Neural cell (in vitro differentiated cells): ENCODE data around the gene PHACTR1. TPM values are rescaled to one million over a fixed set of nuclear protein-coding genes. Genes with fewer than 3 reads are reported as not detected.

Source experiments
- H2AFZ ChIP-seq: fragments of 200-600, 300-800 bp; sonication (generic), shearing (Covaris generic); 2 replicates; pipeline ENCODE4 v1.6.0; 2014; ENCODE audit warnings: low read depth, mild to moderate bottlenecking, antibody characterized with exemption, low read length, moderate library complexity
- H3F3A ChIP-seq: fragments of 200-600 bp; shearing (Covaris generic); 2 replicates; pipeline ENCODE4 v1.6.1; 2016; ENCODE audit warnings: mild to moderate bottlenecking, moderate library complexity, mixed read lengths, antibody characterized with exemption, low read length; ENCODE audit not compliant: insufficient read depth, poor library complexity, severe bottlenecking
- H3K27ac ChIP-seq: fragments of 200-600, 300-800 bp; sonication (generic), shearing (Covaris generic); 2 replicates; pipeline ENCODE4 v1.5.1; 2014; ENCODE audit warnings: mild to moderate bottlenecking, low read length, moderate library complexity
- H3K27me3 ChIP-seq: fragments of 300-800, 200-600 bp; sonication (generic), shearing (Covaris generic); 2 replicates; pipeline ENCODE4 v1.6.0; 2014; ENCODE audit warnings: mild to moderate bottlenecking, low read depth, low read length, moderate library complexity; ENCODE audit not compliant: insufficient read depth
- H3K36me3 ChIP-seq: fragments of 300-800, 200-600 bp; sonication (generic), shearing (Covaris generic); 2 replicates; pipeline ENCODE4 v1.5.1; 2014; ENCODE audit warnings: mild to moderate bottlenecking, antibody characterized with exemption, low read length, moderate library complexity; ENCODE audit not compliant: insufficient read depth
- H3K4me2 ChIP-seq: fragments of 300-800, 200-600 bp; sonication (generic), shearing (Covaris generic); 2 replicates; pipeline ENCODE4 v1.6.0; 2014; ENCODE audit warnings: mild to moderate bottlenecking, low read length
- H3K4me3 ChIP-seq: fragments of 300-800, 200-600 bp; sonication (generic), shearing (Covaris generic); 2 replicates; pipeline ENCODE4 v1.5.1; 2014; ENCODE audit warnings: mild to moderate bottlenecking, low read length, moderate library complexity
- H3K79me2 ChIP-seq: fragments of 200-600 bp; shearing (Covaris generic); replicated peaks from 2 replicates; pipeline ENCODE4 v1.6.0; 2014; ENCODE audit warnings: mild to moderate bottlenecking, low read length, moderate library complexity; ENCODE audit not compliant: insufficient read depth
- H3K9ac ChIP-seq: fragments of 300-800, 200-600 bp; sonication (generic), shearing (Covaris generic); 2 replicates; pipeline ENCODE4 v1.6.1; 2016; ENCODE audit warnings: mild to moderate bottlenecking, low read length, mixed read lengths
- H3K9me2 ChIP-seq: fragments of 200-600 bp; shearing (Covaris generic); 2 replicates; pipeline ENCODE4 v1.6.1; 2016; ENCODE audit warnings: mild to moderate bottlenecking, low read length, mixed read lengths; ENCODE audit not compliant: insufficient read depth
- H3K9me3 ChIP-seq: fragments of 200-600, 300-800 bp; sonication (generic), shearing (Covaris generic); 2 replicates; pipeline ENCODE4 v1.6.1; 2016; ENCODE audit warnings: mild to moderate bottlenecking, mixed run types, low read length, moderate library complexity, mixed read lengths
- H4K20me1 ChIP-seq: fragments of 200-600 bp; shearing (Covaris generic); 2 replicates; pipeline ENCODE4 v1.6.1; 2016; ENCODE audit warnings: mild to moderate bottlenecking, mixed run types; ENCODE audit not compliant: insufficient read depth
- CTCF ChIP-seq: fragments of 450-650 bp; IDR thresholded peaks from 2 replicates; pipeline ENCODE4 v1.5.1; 2014; ENCODE audit warnings: antibody characterized with exemption, mild to moderate bottlenecking, moderate library complexity; ENCODE audit not compliant: poor library complexity, severe bottlenecking
- EP300 ChIP-seq: fragments of 450-650 bp; conservative IDR thresholded peaks from 2 replicates; pipeline ENCODE4 v1.6.1; 2014; ENCODE audit warnings: antibody characterized with exemption, mild to moderate bottlenecking, moderate library complexity; ENCODE audit not compliant: poor library complexity, severe bottlenecking
- MXI1 ChIP-seq: fragments of 450-650 bp; conservative IDR thresholded peaks from 2 replicates; pipeline ENCODE4 v1.6.1; 2014; ENCODE audit warnings: antibody characterized with exemption, mild to moderate bottlenecking; ENCODE audit not compliant: poor library complexity, severe bottlenecking
- POLR2AphosphoS5 ChIP-seq: IDR thresholded peaks from 2 replicates; pipeline ENCODE4 v1.6.1; 2012
- RAD21 ChIP-seq: fragments of 450-650 bp; conservative IDR thresholded peaks from 2 replicates; pipeline ENCODE4 v1.6.1; 2014; ENCODE audit warnings: antibody characterized with exemption, mild to moderate bottlenecking, moderate library complexity
- REST ChIP-seq: IDR thresholded peaks from 2 replicates; pipeline ENCODE4 v1.6.1; 2012; ENCODE audit warnings: borderline replicate concordance
- SMC3 ChIP-seq: fragments of 450-650 bp; conservative IDR thresholded peaks from 2 replicates; pipeline ENCODE4 v1.6.1; 2014; ENCODE audit warnings: antibody characterized with exemption, mild to moderate bottlenecking, moderate library complexity; ENCODE audit not compliant: poor library complexity
- TAF1 ChIP-seq: IDR thresholded peaks from 2 replicates; pipeline ENCODE4 v1.6.1; 2012; ENCODE audit warnings: low read depth
- polyA plus RNA-seq: library from polyadenylated mRNA; depleted of rRNA; stranded (reverse); fragments of >200 nt; gene quantifications from 2 replicates; pipeline ENCODE4 v1.2.3, GENCODE V29; 2014

Gene PHACTR1
- polyA plus RNA-seq, 1 donor from 2014 or later, result 7.8 TPM

DNA sequence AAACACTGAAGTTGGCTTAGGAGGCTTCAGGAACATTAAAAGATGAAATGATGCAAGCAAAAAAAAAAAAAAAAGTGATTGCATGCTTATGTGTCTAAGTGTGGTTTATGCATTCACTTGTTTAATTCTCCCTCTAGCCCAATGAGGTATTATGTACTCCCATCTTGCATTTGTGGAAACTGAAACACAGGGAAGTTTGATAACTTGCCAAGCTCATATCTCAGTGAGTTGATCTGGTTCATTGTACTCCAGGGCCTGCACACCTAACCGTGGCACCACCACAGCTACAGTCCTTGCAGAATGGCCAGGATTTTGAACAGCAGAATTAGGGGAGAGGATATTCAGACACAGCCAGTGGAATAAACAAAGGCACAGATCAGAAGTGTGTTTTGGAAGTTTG lies 360.6 kb downstream of the PHACTR1 start:
- TF ChIP-seq REST (no peak), MXI1 (no peak), POLR2AphosphoS5 (no peak), CTCF (no peak), TAF1 (no peak), EP300 (no peak), RAD21 (no peak)

DNA sequence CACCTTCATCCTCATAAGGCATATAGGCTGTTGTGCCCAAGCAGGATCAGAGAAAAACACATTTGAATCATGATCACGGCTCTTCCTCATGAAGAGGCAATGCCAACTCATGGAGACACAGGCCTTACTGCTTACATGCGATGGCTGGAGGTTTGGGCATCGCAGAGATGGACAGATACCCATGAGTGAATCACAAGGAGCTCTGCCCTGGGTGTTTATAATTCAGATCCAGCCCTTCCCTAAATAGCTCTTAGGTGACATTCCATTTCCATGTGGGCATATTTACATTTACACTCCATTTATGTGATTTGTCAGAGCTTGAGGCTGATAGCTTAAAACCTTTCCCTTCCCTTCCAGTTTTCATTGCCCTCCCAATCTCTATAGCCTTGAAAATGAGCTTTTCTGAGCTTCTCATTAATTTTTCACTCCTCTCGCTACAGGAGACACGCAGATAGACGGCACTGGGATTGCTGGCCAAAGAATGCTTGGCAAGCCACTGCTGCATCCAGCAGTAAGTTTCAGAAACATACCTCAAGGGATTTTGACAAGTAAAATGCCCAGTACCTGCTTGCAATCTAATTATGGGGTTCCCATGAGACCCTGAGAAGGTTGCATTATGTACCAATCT lies 362.6 kb downstream of the PHACTR1 start:
- Histone ChIP-seq H3K9me2 (no peaks in the 10 kb centered on the region), H4K20me1 (no peaks in the 10 kb centered on the region), H3K4me2 (no peak overlapping the region), H3K36me3 (no peaks in the 10 kb centered on the region), H3K79me2 (no peaks in the 10 kb centered on the region), H2AFZ (no peak overlapping the region), H3K9ac (no peak overlapping the region), H3F3A (no peaks in the 10 kb centered on the region), H3K27ac (no peak overlapping the region), H3K4me3 (no peak overlapping the region), H3K9me3 (no peaks in the 10 kb centered on the region), H3K27me3 (no peaks in the 10 kb centered on the region)
- TF ChIP-seq TAF1 (no peak), RAD21 (no peak), POLR2AphosphoS5 (no peak), SMC3 (no peak), CTCF (no peak), MXI1 (no peak)

More for the DNA sequence above, 360.6 kb downstream of the PHACTR1 start:
- H3K79me2 ChIP-seq, result no peaks in the 10 kb centered on the region
- no peaks in the 10 kb centered on the region for H3K27me3 ChIP-seq
- no peak overlapping the region for H3K4me2 ChIP-seq
- no peak overlapping the region for H3K9ac ChIP-seq
- no peaks in the 10 kb centered on the region for H3K36me3 ChIP-seq
- no peaks in the 10 kb centered on the region for H3K9me2 ChIP-seq
- no peaks in the 10 kb centered on the region for H3K9me3 ChIP-seq
- no peak overlapping the region for H2AFZ ChIP-seq
- no peaks in the 10 kb centered on the region for H3F3A ChIP-seq
- H3K27ac ChIP-seq, result no peak overlapping the region
- H4K20me1 ChIP-seq, result no peaks in the 10 kb centered on the region
- H3K4me3 ChIP-seq, result no peak overlapping the region
